ENCODE measurements around the gene TMEM141. TPM values are rescaled to one million over a fixed set of nuclear protein-coding genes. Genes with fewer than 3 reads are reported as not detected.

The TMEM141 gene
- total RNA-seq, 1 experiment from 2014 or later = 64.1 TPM

GRCh38 chr9:136746621-136747020, 44.5 kb upstream of the TMEM141 start:
- no peak overlapping the region for H3K4me3 Mint-ChIP-seq (ENCODE audit: low read depth, unreplicated experiment)
- no peak for TF ChIP-seq CTCF (IDR thresholded peaks at IDR 0.05; ENCODE audit: unreplicated experiment)
- no peaks in the 10 kb centered on the region for H3K9me3 Mint-ChIP-seq (ENCODE audit: low read depth, unreplicated experiment)
- DNase-seq = no peak
- H3K4me1 Mint-ChIP-seq (ENCODE audit: low read depth, unreplicated experiment) = no peaks in the 10 kb centered on the region
- CTCF ChIA-PET = no interaction called here
- BruUV-seq (replicated peaks) = no TSS peak
- H3K27ac Mint-ChIP-seq (ENCODE audit: unreplicated experiment) = no peak overlapping the region
- peaks cover 71% of the 10 kb centered on the region for H3K27me3 Mint-ChIP-seq (ENCODE audit: unreplicated experiment)
- H3K36me3 Mint-ChIP-seq (ENCODE audit: insufficient read depth, unreplicated experiment) = no peaks in the 10 kb centered on the region
- intact Hi-C loops (cut with micrococcal nuclease; ENCODE audit: unreplicated experiment) = no loop called here

- Mint-ChIP-seq H3K9me3 (ENCODE audit: low read depth, unreplicated experiment) (peaks cover under 1% of the 10 kb centered on the region), H3K27me3 (ENCODE audit: unreplicated experiment) (peaks cover 72% of the 10 kb centered on the region), H3K4me3 (ENCODE audit: low read depth, unreplicated experiment) (no peak overlapping the region), H3K27ac (ENCODE audit: unreplicated experiment) (no peak overlapping the region), H3K36me3 (ENCODE audit: insufficient read depth, unreplicated experiment) (no peaks in the 10 kb centered on the region), H3K4me1 (ENCODE audit: low read depth, unreplicated experiment) (no peaks in the 10 kb centered on the region)
- TF ChIP-seq CTCF (IDR thresholded peaks at IDR 0.05; ENCODE audit: unreplicated experiment) = no peak
- CTCF ChIA-PET = no interaction called here
- intact Hi-C loops (cut with micrococcal nuclease; ENCODE audit: unreplicated experiment) = no loop called here
- no peak for DNase-seq
- no TSS peak for BruUV-seq (replicated peaks)
Observed at GRCh38 chr9:136747161-136748060, 43.7 kb upstream of the TMEM141 start.

GRCh38 chr9:136748201-136748600, 42.9 kb upstream of the TMEM141 start, which contains the start of gene LCN6:
LCN6 (minus strand) TSS chr9:136748525; CDS start chr9:136748483, 42 bp downstream.
- Mint-ChIP-seq H3K9me3 (ENCODE audit: low read depth, unreplicated experiment) (peaks cover 4% of the 10 kb centered on the region), H3K27ac (ENCODE audit: unreplicated experiment) (no peak within 1 kb of the TSS), H3K4me1 (ENCODE audit: low read depth, unreplicated experiment) (no peaks in the 10 kb centered on the region), H3K36me3 (ENCODE audit: insufficient read depth, unreplicated experiment) (no peaks in the 10 kb centered on the region), H3K4me3 (ENCODE audit: low read depth, unreplicated experiment) (no peak within 1 kb of the TSS), H3K27me3 (ENCODE audit: unreplicated experiment) (peaks cover 71% of the 10 kb centered on the region)
- no peak for TF ChIP-seq CTCF (IDR thresholded peaks at IDR 0.05; ENCODE audit: unreplicated experiment)
- BruUV-seq (replicated peaks) = no TSS peak
- DNase-seq = no peak
- CTCF ChIA-PET = no interaction called here
- intact Hi-C loops (cut with micrococcal nuclease; ENCODE audit: unreplicated experiment) = no loop called here

- BruUV-seq (replicated peaks) = no TSS peak
- H3K4me3 Mint-ChIP-seq (ENCODE audit: low read depth, unreplicated experiment) = no peak overlapping the region
- intact Hi-C loops (cut with micrococcal nuclease; ENCODE audit: unreplicated experiment) = no loop called here
- CTCF ChIA-PET = no interaction called here
- H3K27me3 Mint-ChIP-seq (ENCODE audit: unreplicated experiment) = peaks cover 64% of the 10 kb centered on the region
- H3K27ac Mint-ChIP-seq (ENCODE audit: unreplicated experiment) = no peak overlapping the region
- peaks cover 4% of the 10 kb centered on the region for H3K9me3 Mint-ChIP-seq (ENCODE audit: low read depth, unreplicated experiment)
- TF ChIP-seq CTCF (IDR thresholded peaks at IDR 0.05; ENCODE audit: unreplicated experiment) = no peak
- DNase-seq = no peak
- no peaks in the 10 kb centered on the region for H3K36me3 Mint-ChIP-seq (ENCODE audit: insufficient read depth, unreplicated experiment)
- H3K4me1 Mint-ChIP-seq (ENCODE audit: low read depth, unreplicated experiment) = no peaks in the 10 kb centered on the region
Observed at GRCh38 chr9:136748666-136749611, 42.2 kb upstream of the TMEM141 start.
